HepG2 (cell line): Measurements from ENCODE around the gene MYO3B. TPM values are rescaled to one million over a fixed set of nuclear protein-coding genes. Genes with fewer than 3 reads are reported as not detected.
A peak's percentile ranks its signal among the peaks of the same experiment; 100 is the strongest.

Experiments
- ATAC-seq: fragments of 200-7000 bp; cut with Tn5 transposase; 3 replicates; pipeline ENCODE4 v1.9.1; 2020; ENCODE audit warnings: mild to moderate bottlenecking, moderate library complexity
- BruUV-seq: library from RNA; stranded (reverse); fragments of 400-500 nt; replicated peaks from 2 replicates; lab custom pipeline; 2021; lab: Mats Ljungman, UMichigan
- CTCF ChIA-PET: fragments of 300-600 bp; formaldehyde crosslinking; extraction: SDS; loops from one replicate; lab custom pipeline; 2021; ENCODE audit warnings: low total read pairs, inconsistent platforms, low intra/inter-chr PET ratio; lab: Yijun Ruan, JAX
- POLR2A ChIA-PET: fragments of 350-600 bp; sonication (Branson Sonifier 250); formaldehyde crosslinking; loops from one replicate; lab custom pipeline; 2020; ENCODE audit warnings: antibody characterized with exemption, inconsistent platforms; lab: Yijun Ruan, JAX
- DNase-seq: peaks from one replicate; pipeline ENCODE4 v3.0.0-alpha.2; 2015; ENCODE audit warnings: low spot score
- FAIRE-seq: peaks from 3 replicates; lab custom pipeline; 2011; peaks lifted over from hg19 to GRCh38; lab: Jason Lieb, UNC
- H2AFZ ChIP-seq: one replicate; pipeline ENCODE4 v1.6.1; 2011; ENCODE audit warnings: low read length, inconsistent platforms
- H3K27ac ChIP-seq: fragments of 300-600 bp; 3 replicates; pipeline ENCODE4 v1.8.0; 2011; ENCODE audit warnings: mixed run types, mild to moderate bottlenecking, mixed read lengths, low read length, inconsistent platforms; ENCODE audit not compliant: insufficient read depth; ENCODE audit errors: extremely low read length
- H3K27me3 ChIP-seq, 2 experiments: fragments of 200-600 bp in 1 of 2; 2 replicates in 1 of 2; 3 replicates in 1 of 2; pipeline versions ENCODE4 v1.6.0 to v1.8.0; 2011; ENCODE audit warnings: low read length in 2 of 2, mild to moderate bottlenecking in 2 of 2, moderate library complexity in 2 of 2, inconsistent platforms in 1 of 2; ENCODE audit not compliant: insufficient read depth in 2 of 2, control insufficient read depth in 1 of 2
- H3K36me3 ChIP-seq, 2 experiments: fragments of 200-600 bp in 1 of 2; replicated peaks in 1 of 2; 2 replicates in 1 of 2; 3 replicates in 1 of 2; pipeline versions ENCODE4 v1.5.1 to v1.8.0; 2011; ENCODE audit warnings: low read length in 2 of 2, inconsistent platforms in 1 of 2; ENCODE audit not compliant: insufficient read depth in 2 of 2, control insufficient read depth in 1 of 2
- H3K4me1 ChIP-seq: 2 replicates; pipeline ENCODE4 v1.5.1; 2012; ENCODE audit warnings: low read length, inconsistent platforms; ENCODE audit not compliant: insufficient read depth
- H3K4me2 ChIP-seq: 2 replicates; pipeline ENCODE4 v1.6.0; 2011; ENCODE audit warnings: low read depth, low read length, inconsistent platforms
- H3K4me3 ChIP-seq, 3 experiments: fragments of 200-600 bp in 1 of 3; sonication (generic), shearing (Covaris generic) in 1 of 3; replicated peaks in 1 of 3; 2 replicates each; pipeline ENCODE4 v1.5.1; 2011 to 2016; ENCODE audit warnings: low read length in 3 of 3, inconsistent platforms in 2 of 3, low read depth in 2 of 3, mild to moderate bottlenecking in 2 of 3, control low read depth in 1 of 3, mixed read lengths in 1 of 3; ENCODE audit not compliant: insufficient read depth in 1 of 3
- H3K79me2 ChIP-seq: one replicate; pipeline ENCODE4 v1.6.1; 2011; ENCODE audit warnings: low read length, inconsistent platforms; ENCODE audit not compliant: insufficient read depth
- H3K9ac ChIP-seq: 2 replicates; pipeline ENCODE4 v1.6.0; 2011; ENCODE audit warnings: mild to moderate bottlenecking, low read depth, low read length, inconsistent platforms; ENCODE audit not compliant: insufficient read depth
- H3K9me3 ChIP-seq: 2 replicates; pipeline ENCODE4 v1.5.1; 2012; ENCODE audit warnings: mild to moderate bottlenecking, low read length
- H4K20me1 ChIP-seq: 2 replicates; pipeline ENCODE4 v1.6.0; 2011; ENCODE audit warnings: inconsistent platforms, mild to moderate bottlenecking, low read length, moderate library complexity; ENCODE audit not compliant: insufficient read depth
- MAFF ChIP-seq: IDR thresholded peaks from 2 replicates; pipeline ENCODE4 v1.6.1; 2011; ENCODE audit warnings: low read depth, low read length, improper control_type of control experiment
- MAFK ChIP-seq, 2 experiments: IDR thresholded peaks in 1 of 2; conservative IDR thresholded peaks in 1 of 2; 2 replicates each; pipeline ENCODE4 v1.6.1; 2011; ENCODE audit warnings: improper control_type of control experiment in 2 of 2, low read length in 2 of 2
- POLR2AphosphoS5 ChIP-seq: IDR thresholded peaks from 2 replicates; pipeline ENCODE4 v1.6.1; 2012; ENCODE audit warnings: low read depth, low read length
- TEAD3 ChIP-seq: optimal IDR thresholded peaks from 2 replicates; pipeline ENCODE3; 2016; ENCODE audit warnings: borderline replicate concordance
- ZNF572 ChIP-seq: sonication (generic); formaldehyde crosslinking; IDR thresholded peaks from 2 replicates; pipeline ENCODE4 v1.5.1; 2020; ENCODE audit warnings: mild to moderate bottlenecking, missing genetic modification reagents
- WGBS: methylation state at CpG from one replicate; pipeline ENCODE4 v1.1.6; 2017; ENCODE audit warnings: low lambda C conversion rate; 5-methylcytosine and 5-hydroxymethylcytosine counted together
- in situ Hi-C: cut with HindIII; loops from 2 replicates; pipeline ENCODE4 v1.10.0; 2017; ENCODE audit warnings: low pct_unique_long_range_greater_than_20kb; ENCODE audit not compliant: extremely low pct_ligation_motif_present
- intact Hi-C: fragments of 100-400 bp; cut with micrococcal nuclease; formaldehyde crosslinking; loops from one replicate; pipeline ENCODE4 v1.10.0; 2022; ENCODE audit not compliant: unreplicated experiment
- polyA plus RNA-seq, 8 experiments: library from polyadenylated mRNA; depleted of rRNA in 3 of 8; stranded (reverse) in 7 of 8; unstranded in 1 of 8; fragments of >200 nt; fragmentation: Illumina TruSeq in 4 of 8; extraction: Trizol in 4 of 8; gene quantifications; 2 replicates each; pipeline versions ENCODE4 v1.2.1 to v1.2.3, GENCODE V29; 2011 to 2016; ENCODE audit warnings: low read depth in 4 of 8, missing spikeins in 1 of 8, mixed read lengths in 1 of 8; ENCODE audit not compliant: insufficient read depth in 1 of 8
- total RNA-seq, 5 experiments: library from RNA; depleted of rRNA; stranded (reverse); fragments of >200 nt; fragmentation: Illumina TruSeq; extraction: Trizol; gene quantifications; 2 replicates each; pipeline ENCODE4 v1.2.3, GENCODE V29; 2016; ENCODE audit warnings: low read depth in 1 of 5

MYO3B gene
- total and polyA plus RNA-seq, 2 of the 13 experiments (the other 11 are each of a cell fraction or from before 2014, with no cell fraction given), result 0.01 TPM; not detected in 1

DNA sequence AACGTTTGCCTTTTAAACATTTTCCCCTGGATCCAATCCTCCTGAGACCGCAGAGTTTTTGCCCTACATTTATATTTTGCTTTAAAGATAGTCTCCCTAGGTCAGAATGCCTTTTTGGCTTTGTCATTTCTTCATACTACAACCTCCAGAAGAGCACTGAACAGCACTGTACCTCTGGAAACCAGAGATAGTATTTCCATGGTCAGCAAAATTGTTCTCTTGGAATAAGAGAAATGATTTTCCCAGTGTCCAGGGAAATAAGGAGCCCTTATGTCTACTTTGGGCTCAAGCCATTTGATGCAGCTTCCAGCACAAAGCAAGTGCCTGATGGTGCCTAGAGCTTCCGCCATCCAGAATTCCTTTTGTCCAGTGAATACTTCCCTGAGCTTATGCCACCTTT is 461.7 kb downstream of the MYO3B start:
- no peak for DNase-seq
- POLR2A ChIA-PET, result no interaction called here
- no peaks in the 10 kb centered on the region for H3K9me3 ChIP-seq
- H2AFZ ChIP-seq, result no peak overlapping the region
- H3K79me2 ChIP-seq, result no peaks in the 10 kb centered on the region
- intact Hi-C loops, result no loop called here
- no TSS peak for BruUV-seq
- 89% methylated on average over 3 of the region's 3 CpGs for WGBS
- H3K4me1 ChIP-seq, result no peaks in the 10 kb centered on the region
- no peak for FAIRE-seq
- H3K36me3 ChIP-seq, result peaks cover 0 to 1% of the 10 kb centered on the region in 2 experiments; a peak in 1 of 5 replicates
- CTCF ChIA-PET, result no interaction called here
- no peak overlapping the region for H3K4me3 ChIP-seq
- H3K27me3 ChIP-seq, result no peaks in the 10 kb centered on the region
- ATAC-seq, result no peak
- no peak overlapping the region for H3K27ac ChIP-seq
- no peak overlapping the region for H3K4me2 ChIP-seq
- H4K20me1 ChIP-seq, result no peaks in the 10 kb centered on the region
- no peak overlapping the region for H3K9ac ChIP-seq
- TF ChIP-seq MAFK (conservative IDR thresholded peaks at IDR 0.05 in 1 of 2, IDR thresholded peaks at IDR 0.05 in 1 of 2; ENCODE audit: low read length in 2 of 2) (peak; percentile 74 to 78), TEAD3 (CRISPR knock-in tag) (no peak), MAFF (peak; percentile 57)
- in situ Hi-C loops, result no loop called here

DNA sequence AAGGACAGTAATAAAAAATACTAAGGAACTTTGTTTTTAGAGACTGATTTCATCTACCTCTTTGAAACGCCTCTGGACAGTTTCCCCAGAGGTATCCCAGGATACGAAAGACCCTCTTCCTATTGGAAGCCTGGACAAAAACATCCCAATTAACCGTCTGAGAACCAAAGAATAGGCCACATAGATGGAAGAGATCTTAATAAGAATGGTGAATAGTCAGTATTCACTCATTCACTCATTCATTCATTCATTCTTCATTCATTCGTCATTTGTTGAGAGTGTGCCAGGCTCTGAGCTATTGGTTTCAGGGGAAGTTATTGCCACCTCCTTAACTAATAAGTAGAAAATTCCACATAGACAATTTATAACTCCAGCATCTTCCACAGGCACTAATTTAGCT is 464.0 kb downstream of the MYO3B start:
- Histone ChIP-seq H3K9ac (no peak overlapping the region), H2AFZ (no peak overlapping the region), H3K79me2 (no peaks in the 10 kb centered on the region), H3K4me2 (no peak overlapping the region), H3K9me3 (no peaks in the 10 kb centered on the region), H4K20me1 (no peaks in the 10 kb centered on the region), H3K27ac (no peak overlapping the region), H3K4me3 (no peak overlapping the region), H3K36me3 (peaks cover 0 to 1% of the 10 kb centered on the region in 2 experiments; a peak in 1 of 5 replicates), H3K27me3 (no peaks in the 10 kb centered on the region), H3K4me1 (no peaks in the 10 kb centered on the region)
- FAIRE-seq (no peak), ATAC-seq (no peak), DNase-seq (no peak)
- POLR2A ChIA-PET, result no interaction called here
- 98% methylated on average over 4 of the region's 4 CpGs for WGBS
- TF ChIP-seq ZNF572 (CRISPR knock-in tag) (no peak), POLR2AphosphoS5 (no peak)
- intact Hi-C loops (no loop called here), in situ Hi-C loops (no loop called here)
- BruUV-seq, result no TSS peak
- CTCF ChIA-PET, result no interaction called here
